ENCODE measurements around the gene MEMO1. TPM values are rescaled to one million over a fixed set of nuclear protein-coding genes. Genes with fewer than 3 reads are reported as not detected.

Gene MEMO1
- total RNA-seq, 1 experiment from 2014 or later: 44.7 TPM

- Histone ChIP-seq H3K4me3 (replicated peaks in 1 of 2; ENCODE audit: low read depth in 1 of 2, low read length in 2 of 2) (no peak overlapping the region), H3K27me3 (ENCODE audit: insufficient read depth, low read length) (no peaks in the 10 kb centered on the region), H4K20me1 (ENCODE audit: insufficient read depth) (peaks cover 4% of the 10 kb centered on the region; the same call in 1 of the 2 replicates), H3K79me2 (ENCODE audit: insufficient read depth, low read length) (peaks cover 97% of the 10 kb centered on the region), H3K4me1 (ENCODE audit: control insufficient read depth in 1 of 2, insufficient read depth in 2 of 2, low read length in 2 of 2) (peaks cover 13 to 29% of the 10 kb centered on the region in 2 experiments; a peak in 3 of 4 replicates), H3K4me2 (ENCODE audit: low read length) (no peak overlapping the region), H3K9me2 (ENCODE audit: insufficient read depth) (no peaks in the 10 kb centered on the region), H3K9me3 (ENCODE audit: control insufficient read depth in 1 of 2, insufficient read depth in 1 of 2, low read depth in 1 of 2, low read length in 2 of 2) (no peaks in the 10 kb centered on the region), H2AFZ (ENCODE audit: low read depth, low read length, poor library complexity, severe bottlenecking) (no peak overlapping the region), H3K27ac (ENCODE audit: low read depth, low read length) (no peak overlapping the region), H3K9ac (ENCODE audit: low read length) (no peak overlapping the region), H3K36me3 (ENCODE audit: control insufficient read depth in 1 of 2, insufficient read depth in 2 of 2, low read length in 2 of 2) (no peaks in the 10 kb centered on the region)
- intact Hi-C loops (cut with micrococcal nuclease): no loop called here
- BruUV-seq (replicated peaks): no TSS peak
- ATAC-seq: no peak
- TF ChIP-seq SIN3A (IDR thresholded peaks at IDR 0.05; ENCODE audit: low read depth) (no peak), ZFX (IDR thresholded peaks at IDR 0.05) (no peak), EGR1 (IDR thresholded peaks at IDR 0.05; ENCODE audit: low read depth) (no peak), TCF7L2 (IDR thresholded peaks at IDR 0.05; ENCODE audit: borderline replicate concordance, extremely low read depth, insufficient read depth, insufficient read length) (no peak), YY1 (IDR thresholded peaks at IDR 0.05; ENCODE audit: extremely low read depth, insufficient replicate concordance, low read depth, low read length) (no peak), FOSL1 (IDR thresholded peaks at IDR 0.05; ENCODE audit: low read depth) (no peak), ZNF274 (IDR thresholded peaks at IDR 0.05; ENCODE audit: low read depth, low read length) (no peak), ATF3 (IDR thresholded peaks at IDR 0.05) (no peak)
- ChIA-PET RAD21 (ENCODE audit: low non-redundant PET in 1 of 2, low total read pairs in 2 of 2, uncharacterized antibody in 2 of 2, unreplicated experiment in 2 of 2) (no interaction called here), POLR2A (no interaction called here), CTCF (no interaction called here)
- no peak for DNase-seq (ENCODE audit: low read depth, low spot score)
Measured at GRCh38 chr2:31958140-31958717, 52.6 kb downstream of the MEMO1 start.

- ChIA-PET CTCF (no interaction called here), RAD21 (ENCODE audit: low non-redundant PET in 1 of 2, low total read pairs in 2 of 2, uncharacterized antibody in 2 of 2, unreplicated experiment in 2 of 2) (no interaction called here), POLR2A (no interaction called here)
- no peak overlapping the region for H3K27ac ChIP-seq (ENCODE audit: low read depth, low read length)
- H3K36me3 ChIP-seq (ENCODE audit: control insufficient read depth in 1 of 2, insufficient read depth in 2 of 2, low read length in 2 of 2): no peaks in the 10 kb centered on the region
- no peak overlapping the region for H3K9ac ChIP-seq (ENCODE audit: low read length)
- no peak for DNase-seq (ENCODE audit: low read depth, low spot score)
- ATAC-seq: no peak
- no peak overlapping the region for H3K4me3 ChIP-seq (replicated peaks in 1 of 2; ENCODE audit: low read depth in 1 of 2, low read length in 2 of 2)
- no peaks in the 10 kb centered on the region for H3K9me3 ChIP-seq (ENCODE audit: control insufficient read depth in 1 of 2, insufficient read depth in 1 of 2, low read depth in 1 of 2, low read length in 2 of 2)
- no peak overlapping the region for H2AFZ ChIP-seq (ENCODE audit: low read depth, low read length, poor library complexity, severe bottlenecking)
- no TSS peak for BruUV-seq (replicated peaks)
- no peak overlapping the region for H3K4me2 ChIP-seq (ENCODE audit: low read length)
- peaks cover 13 to 25% of the 10 kb centered on the region in 2 experiments; a peak in 3 of 4 replicates for H3K4me1 ChIP-seq (ENCODE audit: control insufficient read depth in 1 of 2, insufficient read depth in 2 of 2, low read length in 2 of 2)
- H3K9me2 ChIP-seq (ENCODE audit: insufficient read depth): no peaks in the 10 kb centered on the region
- TF ChIP-seq YY1 (IDR thresholded peaks at IDR 0.05; ENCODE audit: extremely low read depth, insufficient replicate concordance, low read depth, low read length) (no peak), EZH2 (IDR thresholded peaks at IDR 0.05) (no peak), SRF (IDR thresholded peaks at IDR 0.05; ENCODE audit: low read depth) (no peak), EZH2phosphoT487 (IDR thresholded peaks at IDR 0.05; ENCODE audit: borderline replicate concordance) (no peak), CTCF (IDR thresholded peaks at IDR 0.05 in 2 of 3, conservative IDR thresholded peaks at IDR 0.05 in 1 of 3; ENCODE audit: borderline replicate concordance in 1 of 3, insufficient read depth in 1 of 3, low read depth in 2 of 3, low read length in 2 of 3) (no peak), JUND (IDR thresholded peaks at IDR 0.05) (no peak), CBX3 (IDR thresholded peaks at IDR 0.05; ENCODE audit: low read depth) (no peak), EGR1 (IDR thresholded peaks at IDR 0.05; ENCODE audit: low read depth) (no peak), RAD21 (IDR thresholded peaks at IDR 0.05; ENCODE audit: low read depth) (no peak), ELF1 (IDR thresholded peaks at IDR 0.05; ENCODE audit: borderline replicate concordance, low read depth) (no peak), ZFX (IDR thresholded peaks at IDR 0.05) (no peak), MAX (IDR thresholded peaks at IDR 0.05) (no peak)
- H3K27me3 ChIP-seq (ENCODE audit: insufficient read depth, low read length): no peaks in the 10 kb centered on the region
- peaks cover 3% of the 10 kb centered on the region; the same call in 1 of the 2 replicates for H4K20me1 ChIP-seq (ENCODE audit: insufficient read depth)
- intact Hi-C loops (cut with micrococcal nuclease): no loop called here
- peaks cover 95% of the 10 kb centered on the region for H3K79me2 ChIP-seq (ENCODE audit: insufficient read depth, low read length)
Measured at GRCh38 chr2:31957354-31958139, 53.3 kb downstream of the MEMO1 start.

All from HCT116 (cell line).